Prostate gland (tissue), 2 donors: Measurements from ENCODE around the gene MCCD1. TPM values are rescaled to one million over a fixed set of nuclear protein-coding genes. Genes with fewer than 3 reads are reported as not detected.
"Not testable (repeated sequence)": the region's sequence is repeated elsewhere in the genome, so short reads cannot be mapped to it uniquely, and the experiment has no call there.

Source experiments
- DNase-seq: peaks from one replicate; pipeline ENCODE4 v3.0.0-alpha.2; 2019; ENCODE audit warnings: low spot score
- H3K27ac ChIP-seq, 2 donors: fragments of 200-600 bp; sonication (generic); 2 replicates each; pipeline ENCODE4 v1.5.1; 2017 to 2019
- H3K27me3 ChIP-seq: fragments of 200-600 bp; sonication (generic); replicated peaks from 2 replicates; pipeline ENCODE4 v1.5.1; 2019; ENCODE audit not compliant: insufficient read depth
- H3K36me3 ChIP-seq, 2 donors: fragments of 200-600 bp; sonication (generic); 1 replicate in 1 of 2; 2 replicates in 1 of 2; pipeline versions ENCODE4 v1.5.1 to v1.8.1; 2017 to 2019
- H3K4me1 ChIP-seq: fragments of 200-600 bp; sonication (generic); replicated peaks from 2 replicates; pipeline ENCODE4 v1.5.1; 2019
- H3K4me3 ChIP-seq, 2 donors: fragments of 200-600 bp; sonication (generic); 2 replicates each; pipeline ENCODE4 v1.5.1; 2017 to 2019
- H3K9me3 ChIP-seq: fragments of 200-600 bp; sonication (generic); 2 replicates; pipeline ENCODE4 v1.5.1; 2017
- CTCF ChIP-seq, 4 experiments: fragments of 200-600 bp in 2 of 4; fragments of 450-650 bp in 2 of 4; sonication (generic) in 2 of 4; IDR thresholded peaks; 1 replicate in 3 of 4; 2 replicates in 1 of 4; pipeline ENCODE4 v1.5.1; 2016 to 2019; ENCODE audit warnings: antibody characterized with exemption in 4 of 4, mild to moderate bottlenecking in 2 of 4, moderate library complexity in 2 of 4
- POLR2A ChIP-seq: fragments of 450-650 bp; IDR thresholded peaks from one replicate; pipeline ENCODE4 v1.6.1; 2016; ENCODE audit warnings: antibody characterized with exemption, mild to moderate bottlenecking
- POLR2AphosphoS5 ChIP-seq: sonication (generic); formaldehyde crosslinking; IDR thresholded peaks from one replicate; pipeline ENCODE4 v1.6.1; 2017; ENCODE audit warnings: antibody characterized with exemption
- WGBS: methylation state at CpG from one replicate; pipeline ENCODE4 v1.1.5; 2018; 5-methylcytosine and 5-hydroxymethylcytosine counted together
- intact Hi-C: fragments of 100-400 bp; cut with DNase I; formaldehyde crosslinking; loops from one replicate; pipeline ENCODE4 v1.14.2; 2022
- total RNA-seq, 2 donors: library from RNA; depleted of rRNA; stranded (reverse); fragments of >200 nt; gene quantifications; one replicate each; pipeline ENCODE4 v1.1.0, GENCODE V29; 2016

Gene MCCD1
- total RNA-seq, 2 donors from 2014 or later = not detected

GRCh38 chr6:31502586-31502985, 26.2 kb upstream of the MCCD1 start:
- Histone ChIP-seq H3K27me3 (no peaks in the 10 kb centered on the region), H3K4me3 (no peak overlapping the region)

GRCh38 chr6:31509036-31509435, 19.7 kb upstream of the MCCD1 start:
- intact Hi-C loops, H3K9me3 ChIP-seq, H3K27ac ChIP-seq, H3K27me3 ChIP-seq, DNase-seq, H3K36me3 ChIP-seq, H3K4me3 ChIP-seq, H3K4me1 ChIP-seq: not testable (repeated sequence)
- WGBS = 45% methylated on average over 2 of the region's 2 CpGs

More at GRCh38 chr6:31502586-31502985, 26.2 kb upstream of the MCCD1 start:
- no peaks in the 10 kb centered on the region for H3K4me1 ChIP-seq
- intact Hi-C loops = no loop called here
- H3K9me3 ChIP-seq = no peaks in the 10 kb centered on the region
- no peak overlapping the region for H3K27ac ChIP-seq
- no peaks in the 10 kb centered on the region for H3K36me3 ChIP-seq
- no peak for TF ChIP-seq POLR2AphosphoS5
- TF ChIP-seq POLR2A = no peak
- no peak for TF ChIP-seq CTCF (IDR thresholded peaks at IDR 0.05)
- DNase-seq = no peak

GRCh38 chr6:31510007-31510406, 18.8 kb upstream of the MCCD1 start:
- DNase-seq = no peak
- Histone ChIP-seq H3K4me3 (no peak overlapping the region), H3K4me1 (no peaks in the 10 kb centered on the region), H3K27me3 (no peaks in the 10 kb centered on the region), H3K9me3 (no peaks in the 10 kb centered on the region), H3K27ac (no peak overlapping the region), H3K36me3 (no peaks in the 10 kb centered on the region)
- TF ChIP-seq POLR2A (no peak), CTCF (IDR thresholded peaks at IDR 0.05) (no peak), POLR2AphosphoS5 (no peak)
- WGBS = 48% methylated on average over 4 of the region's 4 CpGs
- intact Hi-C loops = no loop called here

- no peaks in the 10 kb centered on the region for H3K4me1 ChIP-seq
- H3K27me3 ChIP-seq = no peaks in the 10 kb centered on the region
- H3K9me3 ChIP-seq = no peaks in the 10 kb centered on the region
- TF ChIP-seq CTCF (IDR thresholded peaks at IDR 0.05) (no peak), POLR2AphosphoS5 (no peak), POLR2A (no peak)
- DNase-seq = no peak
- 82% methylated on average over 4 of the region's 5 CpGs for WGBS
- no peak overlapping the region for H3K27ac ChIP-seq
- H3K36me3 ChIP-seq = no peaks in the 10 kb centered on the region
- H3K4me3 ChIP-seq = no peak overlapping the region
- intact Hi-C loops = no loop called here
Measured at GRCh38 chr6:31513456-31514165, 15.2 kb upstream of the MCCD1 start.

- Histone ChIP-seq H3K4me3 (no peak overlapping the region), H3K36me3 (no peaks in the 10 kb centered on the region), H3K27me3 (no peaks in the 10 kb centered on the region), H3K27ac (no peak overlapping the region), H3K4me1 (no peaks in the 10 kb centered on the region), H3K9me3 (no peaks in the 10 kb centered on the region)
- DNase-seq = no peak
- TF ChIP-seq POLR2A = no peak
- no peak for TF ChIP-seq POLR2AphosphoS5
- TF ChIP-seq CTCF (IDR thresholded peaks at IDR 0.05) = no peak
- 82% methylated on average over 3 of the region's 3 CpGs for WGBS
- intact Hi-C loops = no loop called here
Measured at GRCh38 chr6:31521835-31522234, 6.9 kb upstream of the MCCD1 start.
